ENCODE results near the gene MBD3L1. TPM values are rescaled to one million over a fixed set of nuclear protein-coding genes. Genes with fewer than 3 reads are reported as not detected.

MBD3L1 gene
- total and polyA plus RNA-seq, 10 of the 15 experiments (the other 5 are each of a cell fraction or from before 2014, with no cell fraction given) = not detected

GRCh38 chr19:8866344-8866743 is 34.2 kb downstream of the MBD3L1 start (continued):
- no peak for TF ChIP-seq CUX1 (IDR thresholded peaks at IDR 0.05; ENCODE audit: insufficient replicate concordance, low read depth, low read length)
- no peak for TF ChIP-seq USF2 (IDR thresholded peaks at IDR 0.05; ENCODE audit: borderline replicate concordance, low read depth, low read length)
- TF ChIP-seq JUND (IDR thresholded peaks at IDR 0.05; ENCODE audit: low read depth, low read length) = no peak
- no peak for TF ChIP-seq ZSCAN29 (IDR thresholded peaks at IDR 0.05)
- no peak for TF ChIP-seq GATAD2B (conservative IDR thresholded peaks at IDR 0.05; ENCODE audit: low read depth)
- no peak for TF ChIP-seq RAD21 (IDR thresholded peaks at IDR 0.05; ENCODE audit: insufficient read depth, low read depth, low read length)
- no peak for TF ChIP-seq CTCF (IDR thresholded peaks at IDR 0.05 in 2 of 3, conservative IDR thresholded peaks at IDR 0.05 in 1 of 3; ENCODE audit: control insufficient read depth in 2 of 3, extremely low read depth in 1 of 3, insufficient read depth in 1 of 3, low read depth in 3 of 3, low read length in 3 of 3)
- no peak for TF ChIP-seq PBX3 (IDR thresholded peaks at IDR 0.05; ENCODE audit: insufficient replicate concordance, low read depth, low read length)
- no peak for TF ChIP-seq HCFC1 (IDR thresholded peaks at IDR 0.05; ENCODE audit: low read length)

Data from GM12878 (cell line).